GM21381 (cell line): ENCODE data around the gene ZNF764.

ENCODE experiments used
- ATAC-seq: cut with Tn5 transposase; IDR thresholded peaks from one replicate; pipeline ENCODE4 v1.9.1; 2021; ENCODE audit warnings: mild to moderate bottlenecking, moderate library complexity; ENCODE audit not compliant: unreplicated experiment

ZNF764 gene

DNA sequence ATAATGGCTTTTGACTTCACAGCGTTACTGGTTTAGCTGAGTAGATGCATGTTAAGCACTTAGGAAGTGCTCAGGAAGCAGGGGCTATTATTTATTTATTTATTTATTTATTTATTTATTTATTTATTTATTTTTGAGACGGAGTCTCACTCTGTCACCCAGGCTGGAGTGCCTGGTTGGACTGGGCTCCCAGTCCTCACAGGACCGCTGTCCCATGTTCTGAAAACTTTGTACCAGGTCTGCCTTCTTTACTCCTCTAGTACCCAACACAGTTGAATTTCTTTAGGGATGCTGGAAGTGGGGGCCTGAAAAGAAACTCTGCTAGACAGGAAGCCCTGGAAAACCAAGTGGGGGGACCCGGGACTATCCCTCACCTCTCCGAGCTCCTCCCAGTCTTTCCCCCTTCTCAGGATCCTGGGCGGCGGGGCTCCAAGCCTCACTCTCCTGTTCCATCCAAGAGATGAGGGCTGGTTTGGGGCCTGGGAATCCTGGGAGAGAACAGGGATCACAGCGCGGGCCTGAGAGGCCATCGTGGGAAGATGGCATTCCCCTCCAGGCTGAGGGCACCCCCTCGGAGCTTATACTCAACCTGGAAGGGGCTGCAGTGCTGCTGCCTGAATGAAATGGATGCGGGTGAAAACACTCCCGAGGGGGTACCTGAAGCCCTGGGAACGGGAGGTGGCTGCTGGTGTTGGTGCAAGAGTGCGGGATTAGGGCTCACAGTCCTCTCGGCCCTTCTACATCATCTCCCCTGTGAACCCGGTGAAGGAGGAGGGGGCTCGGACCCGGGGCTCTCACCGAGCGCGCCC lies 12.7 kb upstream of the ZNF764 start:
- ATAC-seq: no peak

DNA sequence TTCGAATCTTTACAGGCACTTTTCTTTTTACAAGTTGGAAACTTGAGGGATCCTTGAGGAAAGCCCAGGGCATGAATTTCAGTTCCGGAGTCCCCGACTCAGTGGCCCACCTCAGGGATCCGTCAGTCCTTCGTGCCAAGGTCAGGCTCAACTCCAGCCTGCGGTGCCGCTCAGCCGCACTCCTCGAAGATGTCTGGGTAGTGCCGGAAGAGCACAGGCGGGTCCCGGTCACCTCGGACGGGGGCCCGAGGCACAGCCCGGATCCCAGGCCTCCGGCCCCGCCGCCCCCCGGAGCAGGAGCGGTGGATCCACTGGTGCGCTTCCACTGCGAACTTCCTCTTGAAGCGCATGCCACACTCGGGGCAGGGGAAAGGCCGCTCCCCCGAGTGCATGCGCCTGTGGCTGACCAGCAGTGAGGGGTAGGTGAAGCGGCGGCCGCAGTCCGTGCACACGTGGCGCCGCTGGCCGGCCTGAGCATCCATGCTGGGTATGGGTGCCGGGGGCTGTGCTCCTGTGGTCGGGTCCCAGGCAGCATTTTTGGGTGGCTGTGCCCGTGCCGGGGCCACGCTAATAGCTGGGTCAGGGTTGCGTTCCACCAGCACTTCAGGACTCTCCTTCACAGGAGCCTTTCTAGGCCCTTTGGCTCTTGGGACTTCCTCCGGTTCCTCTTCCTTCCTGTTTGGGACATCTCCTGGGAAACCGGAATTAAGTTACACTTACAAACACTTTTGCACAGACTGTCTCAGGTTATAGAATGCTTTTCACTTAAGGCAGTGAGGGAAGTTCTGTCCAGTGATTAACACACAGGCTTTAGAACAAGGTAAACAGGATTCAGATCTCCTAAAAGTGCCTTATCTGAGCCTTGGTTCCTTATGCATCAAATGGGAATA lies 11.8 kb upstream of the ZNF764 start:
- no peak for ATAC-seq

DNA sequence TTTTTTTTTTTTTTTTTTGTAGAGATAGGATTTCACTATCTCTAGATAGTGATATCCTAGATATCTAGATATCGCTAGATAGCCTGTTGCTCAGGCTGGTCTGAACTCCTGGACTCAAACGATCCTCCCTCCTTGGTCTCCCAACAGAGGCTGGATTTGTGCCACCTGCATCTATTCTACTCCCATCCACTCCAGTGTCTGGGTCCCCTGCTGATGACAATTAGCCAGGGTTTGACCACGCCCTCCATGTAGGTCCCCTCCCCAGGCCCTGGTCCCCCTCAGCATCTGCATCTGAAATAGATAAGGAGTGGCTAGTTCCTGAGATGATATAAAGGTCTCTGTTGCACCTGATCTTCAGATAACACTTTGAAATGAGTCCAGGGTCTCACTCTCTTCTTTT lies 11.1 kb upstream of the ZNF764 start:
- ATAC-seq: no peak

DNA sequence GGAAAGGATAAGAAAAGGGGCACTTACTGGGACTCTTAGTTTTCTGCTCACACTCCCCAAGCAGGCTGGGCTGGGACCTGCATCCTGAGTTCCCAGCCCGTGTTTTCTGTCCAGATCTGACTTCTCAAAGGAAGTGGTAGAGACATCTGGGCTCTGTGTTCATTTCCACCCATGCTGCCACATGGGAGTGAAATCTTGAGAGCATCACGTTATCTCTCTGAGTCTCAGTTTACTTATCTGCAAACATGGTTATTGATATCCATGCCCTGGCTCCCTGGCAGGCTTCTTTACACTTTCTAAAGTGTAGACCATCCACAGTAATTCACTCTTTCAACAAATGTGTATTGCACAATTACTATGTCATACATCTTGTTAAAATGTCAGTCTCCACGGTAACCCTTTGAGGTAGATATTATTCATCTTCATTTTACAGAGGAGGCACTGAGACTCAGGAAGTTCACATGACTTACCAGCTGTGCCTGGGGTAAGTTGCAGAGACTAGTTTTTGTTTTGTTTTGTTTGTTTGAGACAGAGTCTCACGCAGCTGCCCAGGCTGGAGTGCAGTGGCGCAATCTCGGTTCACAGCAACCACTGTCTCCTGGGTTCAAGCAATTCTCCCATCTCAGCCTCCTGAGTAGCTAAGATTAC lies 9.9 kb upstream of the ZNF764 start:
- ATAC-seq: peak; percentile 28

DNA sequence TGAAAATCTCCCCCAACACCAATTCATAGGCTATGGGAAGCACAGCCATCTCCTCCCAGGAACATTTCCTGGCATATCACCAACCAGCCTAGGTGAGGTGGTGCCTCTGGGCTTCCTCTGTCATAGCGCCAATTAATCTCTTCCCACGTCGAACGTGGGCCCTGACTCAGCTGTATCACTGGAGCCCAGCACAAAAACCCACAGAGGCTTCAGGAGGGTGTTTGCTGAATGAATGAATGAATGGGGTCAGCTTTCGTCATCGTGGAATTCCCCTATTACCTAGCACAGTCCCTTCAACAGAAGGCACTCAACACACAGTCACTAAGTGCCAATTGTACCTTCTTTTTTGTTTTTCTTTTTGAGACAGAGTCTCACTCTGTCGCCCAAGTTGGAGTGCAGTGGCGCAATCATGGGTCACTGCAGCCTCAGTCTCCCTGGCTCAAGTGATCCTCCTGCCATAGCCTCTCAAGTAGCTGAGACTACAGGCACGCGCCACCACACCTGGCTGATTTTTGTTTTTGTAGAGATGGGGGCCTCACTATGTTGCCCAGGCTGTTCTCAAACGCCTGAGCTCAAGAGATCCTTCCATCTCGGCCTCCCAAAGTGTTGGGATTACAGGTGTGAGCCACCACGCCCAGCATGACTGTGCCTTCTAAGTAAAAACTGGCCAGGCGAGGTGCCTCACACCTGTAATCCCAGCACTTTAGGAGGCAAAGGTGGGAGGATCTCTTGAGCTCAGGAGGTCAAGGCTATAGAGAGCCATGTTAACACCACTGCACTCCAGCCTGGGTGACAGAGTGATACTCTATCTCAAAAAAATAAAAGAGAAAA lies 9.2 kb upstream of the ZNF764 start:
- ATAC-seq: no peak

DNA sequence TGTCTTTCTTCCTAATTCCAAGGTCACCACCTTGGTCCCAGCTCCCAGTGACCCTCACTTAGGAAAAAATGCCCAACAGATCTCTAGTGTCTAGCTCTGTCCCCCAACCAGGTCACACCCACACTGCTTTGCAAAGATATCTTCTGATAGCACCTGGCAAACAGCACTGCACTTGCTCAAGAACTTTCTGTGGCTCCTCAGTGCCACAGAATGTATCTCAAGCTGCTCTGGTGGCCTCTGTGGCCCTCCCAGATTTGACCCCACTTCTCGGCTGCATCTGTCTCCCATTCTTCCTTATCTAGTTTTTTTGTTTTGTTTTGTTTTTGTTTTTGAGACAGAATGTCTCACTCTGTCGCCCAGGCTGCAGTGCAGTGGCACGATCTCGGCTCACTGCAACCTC lies 8.4 kb upstream of the ZNF764 start:
- ATAC-seq: no peak

DNA sequence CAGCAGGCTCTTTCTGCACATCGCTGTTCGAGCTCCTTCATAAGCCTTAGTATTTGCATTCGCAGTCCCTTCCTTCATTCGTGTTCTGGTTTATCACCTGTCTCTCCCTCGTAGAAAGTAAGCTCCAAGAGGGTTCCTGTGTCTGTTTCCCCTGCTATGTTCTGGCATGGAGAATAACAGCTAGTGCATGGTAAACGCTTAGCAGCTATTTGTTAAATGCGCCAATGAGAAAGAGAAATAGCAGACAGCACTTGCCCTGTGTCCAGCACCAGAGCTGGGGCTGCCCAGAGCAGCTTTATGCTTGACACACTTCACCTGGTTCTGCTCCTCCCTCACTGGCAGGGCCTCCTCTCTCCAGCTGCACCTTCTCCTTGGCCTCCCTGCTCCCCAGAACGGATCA lies 7.8 kb upstream of the ZNF764 start:
- ATAC-seq: no peak

DNA sequence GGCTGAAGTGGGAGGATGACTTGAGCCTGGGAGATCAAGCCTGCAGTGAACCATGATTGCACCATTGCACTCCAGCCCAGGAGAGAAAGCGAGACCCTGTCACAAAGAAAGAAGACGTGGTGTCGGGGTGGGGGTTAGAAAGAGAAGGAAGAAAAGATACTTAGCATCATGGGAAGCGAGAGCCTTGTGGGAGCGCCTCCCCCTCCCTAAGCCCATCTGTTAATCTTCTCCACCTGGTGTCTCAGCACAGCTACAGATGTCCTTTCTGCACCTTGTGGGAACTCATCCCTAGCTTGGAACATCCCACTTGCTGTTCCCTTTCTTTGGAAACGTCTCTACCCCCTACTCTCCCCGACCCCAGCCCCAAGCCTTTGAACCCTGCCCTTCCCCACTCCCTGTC lies 7.4 kb upstream of the ZNF764 start:
- ATAC-seq: no peak

DNA sequence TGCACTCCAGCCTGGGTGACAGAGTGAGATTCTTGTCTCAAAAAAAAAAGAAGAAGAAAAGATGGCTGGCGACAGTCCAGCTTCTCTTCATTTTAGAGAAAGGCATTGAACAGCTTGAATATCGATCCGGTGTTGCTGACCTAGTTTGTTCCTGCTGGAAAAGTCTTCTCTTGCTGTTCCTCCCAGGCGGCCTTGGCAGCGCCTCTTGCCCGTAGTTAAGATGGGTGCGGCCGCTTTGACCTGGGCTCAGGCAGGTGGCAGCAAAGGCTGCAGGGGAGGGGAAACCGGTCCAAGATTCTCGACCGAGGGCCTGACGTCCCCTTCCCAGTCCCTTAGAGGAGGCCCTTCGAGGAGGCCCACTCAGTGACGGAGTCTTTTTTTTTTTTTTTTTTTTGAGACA lies 3.8 kb upstream of the ZNF764 start:
- no peak for ATAC-seq

DNA sequence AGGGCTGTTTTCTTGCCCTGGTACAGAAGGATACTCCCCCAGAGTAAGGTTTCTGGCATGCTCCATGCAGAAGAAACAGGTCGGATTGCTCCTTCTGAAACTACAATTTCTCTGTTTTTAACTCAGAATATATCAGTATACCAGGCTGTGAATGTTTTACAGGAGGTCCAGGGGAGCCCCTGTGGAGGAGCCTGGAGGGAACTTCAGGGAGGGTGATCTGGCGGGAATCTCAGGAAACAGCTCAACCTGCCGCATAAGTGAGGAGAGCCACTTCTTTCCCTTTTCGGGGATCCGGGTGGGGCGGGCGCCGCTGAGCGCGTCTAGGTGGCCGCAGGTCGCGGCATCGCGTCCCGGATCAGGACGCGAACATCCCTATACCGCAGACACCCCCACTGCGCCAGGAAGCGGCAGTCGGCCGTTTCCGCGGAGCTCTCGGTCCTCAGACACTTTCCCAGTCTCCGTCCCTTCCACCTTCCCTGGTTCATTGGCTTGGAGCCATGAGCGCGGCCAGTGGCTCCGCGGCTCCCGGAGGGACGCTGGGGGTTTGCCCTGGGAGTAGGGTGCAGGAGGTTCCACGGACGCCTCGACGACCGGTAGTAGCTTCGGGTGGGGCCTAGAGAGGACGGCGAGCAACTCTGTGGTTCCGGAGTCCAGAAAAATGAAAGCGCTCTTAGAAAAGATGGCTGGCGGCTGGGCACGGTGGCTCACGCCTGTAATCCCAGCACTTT lies 3.1 kb upstream of the ZNF764 start:
- no peak for ATAC-seq

DNA sequence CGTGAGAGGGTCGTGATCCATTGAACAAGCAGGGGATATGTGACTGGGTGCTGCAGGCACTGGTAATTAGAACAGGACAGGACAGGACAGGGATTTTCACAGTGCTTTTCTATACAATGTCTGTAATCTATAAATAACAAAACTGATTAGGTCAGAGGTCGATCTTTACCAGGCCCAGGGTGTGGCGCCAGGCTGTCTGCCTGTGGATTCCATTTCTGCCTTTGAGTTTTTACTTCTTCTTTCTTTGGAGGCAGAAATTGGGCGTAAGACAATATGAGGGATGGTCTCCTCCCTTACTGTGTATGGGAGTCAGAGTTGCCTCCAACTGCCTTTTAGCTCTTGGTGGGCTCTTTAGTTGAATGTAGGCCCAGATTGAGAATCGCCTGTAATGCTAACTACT lies 1.5 kb upstream of the ZNF764 start:
- no peak for ATAC-seq

DNA sequence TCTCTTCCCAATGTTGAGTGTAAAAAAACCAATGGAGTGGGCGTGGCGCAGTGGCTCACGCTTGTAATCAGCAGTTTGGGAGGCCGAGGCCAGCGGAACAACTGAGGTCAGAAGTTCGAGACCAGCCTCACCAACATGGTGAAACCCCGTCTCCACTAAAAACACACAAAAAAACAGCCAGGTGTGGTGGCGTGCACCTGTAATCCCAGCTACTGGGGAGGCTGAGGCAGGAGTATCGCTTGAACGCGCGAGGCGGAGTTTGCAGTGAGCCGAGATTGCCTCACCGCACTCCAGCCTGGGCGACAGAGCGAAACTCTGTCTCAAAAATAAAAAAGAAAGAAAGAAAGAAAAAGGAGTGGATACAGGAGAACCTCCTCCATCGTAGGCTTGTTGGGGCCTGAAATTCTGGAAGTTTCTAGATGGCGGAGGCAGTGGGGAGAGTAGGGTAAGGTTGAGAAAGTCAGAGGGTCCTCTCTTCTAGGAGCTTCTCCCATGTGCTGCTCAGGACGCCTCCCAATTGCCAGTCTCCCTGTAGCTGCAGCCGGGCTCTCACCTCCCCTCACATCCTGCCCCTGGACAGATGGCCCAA lies 709 bp upstream of the ZNF764 start:
- no peak for ATAC-seq

DNA sequence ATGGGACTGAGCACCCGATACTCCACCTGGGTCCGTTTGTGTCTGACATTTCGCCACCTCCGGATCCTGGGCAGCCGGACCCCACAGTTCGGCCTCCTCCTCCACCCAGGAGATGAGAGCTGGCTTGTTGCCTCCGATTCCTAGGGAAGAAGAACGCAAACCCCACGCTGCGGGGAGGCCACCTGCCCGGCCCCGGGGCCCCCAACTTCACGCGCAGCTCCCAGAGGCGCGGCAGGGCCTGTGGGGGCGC lies 542 bp downstream of the ZNF764 start:
- ATAC-seq: peak; percentile 1

DNA sequence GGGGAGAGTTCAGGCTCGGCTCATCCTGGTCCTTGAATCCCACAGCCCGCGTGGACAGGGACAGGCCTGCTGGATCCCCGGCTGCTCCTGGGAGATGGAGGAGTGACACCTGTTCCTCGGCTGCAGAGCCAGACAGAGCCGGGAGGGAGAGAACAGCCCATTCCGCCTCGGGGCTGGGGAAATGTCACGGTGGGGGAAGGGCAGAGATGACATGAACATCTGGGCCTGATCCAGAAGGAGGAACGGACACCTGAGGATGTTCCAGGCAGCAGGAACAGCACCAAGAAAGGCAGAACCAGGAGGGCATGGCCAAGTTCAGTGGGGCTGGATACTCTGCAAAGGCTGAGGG lies 2.1 kb downstream of the ZNF764 start:
- no peak for ATAC-seq

DNA sequence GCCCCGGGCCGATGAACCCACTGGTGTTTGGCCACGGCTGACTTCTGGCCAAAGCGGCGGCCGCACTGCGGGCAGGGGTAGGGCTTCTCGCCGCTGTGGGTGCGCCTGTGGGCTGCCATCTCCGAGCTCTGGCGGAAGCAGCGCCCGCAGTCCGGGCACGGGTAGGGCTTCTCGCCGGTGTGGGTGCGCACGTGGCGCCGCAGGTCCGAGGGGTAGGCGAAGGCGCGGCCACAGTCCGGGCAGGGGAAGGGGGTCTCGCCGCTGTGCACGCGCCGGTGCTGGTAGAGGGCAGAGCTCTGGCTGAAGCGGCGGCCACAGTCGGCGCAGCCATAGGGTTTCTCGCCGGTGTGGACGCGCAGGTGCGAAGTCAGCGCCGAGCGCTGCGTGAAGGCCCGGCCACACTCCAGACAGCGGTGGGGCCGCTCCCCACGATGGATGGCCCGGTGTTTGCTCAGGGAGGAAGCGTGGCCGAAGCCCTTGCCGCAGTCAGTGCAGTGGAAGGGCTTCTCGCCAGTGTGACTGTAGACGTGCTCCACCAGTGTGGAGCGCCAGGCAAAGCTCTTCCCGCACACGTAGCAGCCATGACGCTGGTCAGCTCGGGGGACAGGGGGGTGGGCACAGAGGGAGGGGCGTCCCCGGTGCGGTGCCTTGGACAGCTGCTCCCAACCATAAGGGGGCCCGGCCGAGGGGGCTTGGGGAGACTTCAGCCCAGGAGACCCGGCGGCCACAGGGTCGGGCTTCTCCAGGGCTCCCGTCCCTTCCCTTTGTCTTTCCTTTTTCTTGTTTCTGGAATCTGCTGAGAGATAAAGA lies 2.7 kb downstream of the ZNF764 start:
- no peak for ATAC-seq

DNA sequence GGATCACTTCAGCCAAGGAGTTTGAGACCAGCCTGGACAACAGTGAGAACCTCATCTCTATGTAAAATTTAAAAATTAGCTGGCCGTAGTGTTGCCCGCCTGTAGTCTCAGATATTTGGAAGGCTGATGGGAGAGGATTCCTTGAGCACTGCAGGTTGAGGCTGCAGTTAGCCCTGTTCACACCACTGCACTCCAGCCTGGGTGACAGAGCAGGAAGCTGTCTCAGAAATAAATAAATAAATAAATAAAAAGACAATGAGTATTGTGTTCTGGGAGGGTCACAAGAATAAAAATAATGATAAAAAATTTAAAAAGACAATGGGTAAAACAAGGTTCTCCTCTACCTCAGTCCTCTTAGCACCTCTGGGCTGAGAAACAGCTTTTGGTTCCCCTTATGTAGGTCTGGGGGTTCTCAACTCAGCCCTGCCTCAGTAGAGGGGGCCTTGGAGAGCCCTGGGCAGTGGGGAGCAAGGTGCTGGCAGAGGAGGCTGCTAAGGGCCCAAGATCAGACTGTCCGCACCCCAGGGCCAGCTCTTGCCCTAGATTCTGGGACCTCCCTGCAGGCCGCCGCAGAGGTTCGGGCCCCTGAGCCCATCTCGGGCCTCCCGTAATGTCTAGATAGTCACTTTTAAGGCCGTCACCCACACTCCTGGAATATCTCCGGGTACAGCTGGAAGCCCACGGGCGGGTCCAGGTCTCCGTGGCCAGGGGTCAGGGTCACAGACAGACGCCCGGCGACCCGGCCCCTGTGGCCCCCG lies 3.4 kb downstream of the ZNF764 start:
- ATAC-seq: no peak

DNA sequence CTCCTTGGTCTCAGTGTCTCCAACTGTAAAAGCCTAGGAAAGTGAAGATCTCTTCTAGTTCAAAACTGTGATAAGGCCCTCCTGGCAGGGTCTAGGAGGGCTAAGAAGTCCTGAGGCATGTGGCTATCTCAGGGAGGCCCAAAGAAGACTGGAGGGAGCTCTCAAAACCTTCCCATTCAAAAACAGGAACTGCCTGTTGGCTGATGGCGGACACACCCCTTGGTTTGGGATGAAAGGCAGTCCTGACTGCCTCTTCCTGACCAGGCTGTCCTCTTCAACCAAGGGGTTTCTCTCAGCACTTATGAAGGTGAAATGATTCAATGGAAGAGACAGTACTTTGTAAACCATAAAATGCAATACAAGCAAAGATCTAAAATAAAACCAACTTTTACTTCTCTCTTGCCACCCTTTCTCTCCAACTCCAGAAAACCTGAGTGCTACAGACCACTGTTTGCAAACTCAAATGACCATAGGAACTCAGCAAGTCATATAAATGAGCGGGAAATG lies 4.7 kb downstream of the ZNF764 start:
- no peak for ATAC-seq

DNA sequence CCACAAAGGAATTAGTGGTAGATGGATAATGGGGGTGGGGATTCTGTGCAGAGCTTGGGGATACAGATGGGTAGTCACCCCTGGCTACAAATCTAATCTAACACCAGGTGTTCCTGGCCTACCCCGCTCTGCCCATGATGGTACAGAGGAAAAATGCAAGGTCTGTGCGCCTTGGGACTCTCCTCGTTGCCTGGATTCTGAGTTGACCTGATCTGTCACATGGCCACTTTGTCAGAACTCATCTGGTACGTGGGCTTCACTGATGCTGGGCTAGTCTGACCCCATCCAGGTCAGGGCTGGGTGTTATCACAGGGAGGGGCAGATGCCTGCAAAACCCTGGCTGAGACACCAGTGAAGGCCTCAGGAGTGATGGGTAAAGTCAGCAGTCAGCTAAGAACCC lies 5.2 kb downstream of the ZNF764 start:
- ATAC-seq: no peak
